ENCODE data around the gene LCOR. TPM values are rescaled to one million over a fixed set of nuclear protein-coding genes. Genes with fewer than 3 reads are reported as not detected.
"Not testable (repeated sequence)": the region's sequence is repeated elsewhere in the genome, so short reads cannot be mapped to it uniquely, and the experiment has no call there.

Gene LCOR
- total RNA-seq, 1 donor from 2014 or later = 68.2 TPM

DNA sequence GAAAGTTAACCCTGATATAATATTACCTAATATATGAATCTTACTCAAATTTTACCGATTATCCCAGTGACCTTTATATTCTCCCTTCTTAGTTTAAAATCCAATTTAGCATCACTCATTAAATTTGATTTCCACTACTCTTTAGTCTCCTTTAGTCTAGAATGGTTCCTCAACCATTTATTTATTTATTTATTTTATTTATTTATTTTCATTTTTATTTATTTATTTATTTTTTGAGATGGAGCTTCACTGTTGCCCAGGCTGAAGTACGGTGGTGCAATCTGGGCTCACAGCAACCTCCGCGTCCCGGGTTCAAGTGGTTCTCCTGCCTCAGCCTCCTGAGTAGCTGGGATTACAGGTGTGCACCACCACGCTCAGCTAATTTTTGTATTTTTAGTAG, 92.8 kb downstream of the LCOR start:
- H3K4me3 Mint-ChIP-seq = no peak overlapping the region

DNA sequence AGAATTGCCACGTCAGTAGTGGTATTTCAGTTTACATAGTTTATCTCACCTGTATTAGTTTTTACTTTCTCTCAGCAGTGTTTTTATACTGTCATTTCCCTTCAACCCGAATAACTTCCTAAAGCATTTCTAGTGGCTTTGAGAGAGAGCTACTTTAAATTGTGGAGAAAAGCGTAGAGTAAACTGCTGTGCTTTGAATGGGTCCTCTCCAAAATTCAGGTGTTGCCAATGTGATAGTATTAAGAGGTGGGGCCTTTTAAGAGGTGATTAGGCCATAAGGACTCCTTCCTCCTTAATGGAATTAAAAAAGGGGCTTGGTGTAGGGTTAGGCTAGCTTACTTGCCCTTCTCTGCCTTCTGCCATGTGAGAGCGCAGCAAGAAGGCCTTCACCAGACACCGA, 98.4 kb downstream of the LCOR start:
- Mint-ChIP-seq H3K27me3 (ENCODE audit: low read depth) (no peaks in the 10 kb centered on the region), H3K4me1 (peaks cover 1% of the 10 kb centered on the region), H3K9me3 (peaks cover 22% of the 10 kb centered on the region), H3K4me3 (no peak overlapping the region), H3K27ac (no peak overlapping the region), H3K36me3 (peaks cover 39% of the 10 kb centered on the region)
- no peak for DNase-seq (ENCODE audit: low spot score in 2 of 2, unreplicated experiment in 2 of 2)
- TF ChIP-seq, protein P1, sequence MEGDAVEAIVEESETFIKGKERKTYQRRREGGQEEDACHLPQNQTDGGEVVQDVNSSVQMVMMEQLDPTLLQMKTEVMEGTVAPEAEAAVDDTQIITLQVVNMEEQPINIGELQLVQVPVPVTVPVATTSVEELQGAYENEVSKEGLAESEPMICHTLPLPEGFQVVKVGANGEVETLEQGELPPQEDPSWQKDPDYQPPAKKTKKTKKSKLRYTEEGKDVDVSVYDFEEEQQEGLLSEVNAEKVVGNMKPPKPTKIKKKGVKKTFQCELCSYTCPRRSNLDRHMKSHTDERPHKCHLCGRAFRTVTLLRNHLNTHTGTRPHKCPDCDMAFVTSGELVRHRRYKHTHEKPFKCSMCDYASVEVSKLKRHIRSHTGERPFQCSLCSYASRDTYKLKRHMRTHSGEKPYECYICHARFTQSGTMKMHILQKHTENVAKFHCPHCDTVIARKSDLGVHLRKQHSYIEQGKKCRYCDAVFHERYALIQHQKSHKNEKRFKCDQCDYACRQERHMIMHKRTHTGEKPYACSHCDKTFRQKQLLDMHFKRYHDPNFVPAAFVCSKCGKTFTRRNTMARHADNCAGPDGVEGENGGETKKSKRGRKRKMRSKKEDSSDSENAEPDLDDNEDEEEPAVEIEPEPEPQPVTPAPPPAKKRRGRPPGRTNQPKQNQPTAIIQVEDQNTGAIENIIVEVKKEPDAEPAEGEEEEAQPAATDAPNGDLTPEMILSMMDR (IDR thresholded peaks at IDR 0.05; ENCODE audit: unreplicated experiment) = no peak

More for the DNA sequence above, 92.8 kb downstream of the LCOR start:
- Mint-ChIP-seq H3K27ac (no peak overlapping the region), H3K4me1 (no peaks in the 10 kb centered on the region), H3K36me3 (peaks cover 50% of the 10 kb centered on the region), H3K9me3 (peaks cover 25% of the 10 kb centered on the region), H3K27me3 (ENCODE audit: low read depth) (no peaks in the 10 kb centered on the region)
- DNase-seq (ENCODE audit: low spot score in 2 of 2, unreplicated experiment in 2 of 2) = no peak
- TF ChIP-seq, protein P1 (IDR thresholded peaks at IDR 0.05; ENCODE audit: unreplicated experiment) = no peak

DNA sequence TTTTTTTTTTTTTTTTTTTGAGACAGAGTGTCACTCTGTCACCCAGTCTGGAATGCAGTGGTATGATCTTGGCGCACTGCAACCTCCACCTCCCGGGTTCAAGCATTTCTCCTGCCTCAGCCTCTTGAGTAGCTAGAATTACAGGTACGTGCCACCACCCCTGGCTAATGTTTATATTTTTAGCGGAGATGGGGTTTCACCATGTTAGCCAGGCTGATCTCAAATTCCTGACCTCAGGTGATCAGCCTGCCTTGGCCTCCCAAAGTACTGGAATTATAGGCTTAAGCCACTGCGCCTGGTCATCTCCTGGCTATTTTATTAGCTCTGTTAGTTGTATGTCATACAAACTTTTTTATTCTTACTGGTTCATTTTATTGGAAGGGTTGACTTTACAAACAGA, 103.0 kb downstream of the LCOR start:
- no peak overlapping the region for H3K4me3 Mint-ChIP-seq
- TF ChIP-seq, protein P1 (IDR thresholded peaks at IDR 0.05; ENCODE audit: unreplicated experiment) = no peak
- H3K27ac Mint-ChIP-seq = no peak overlapping the region
- H3K4me1 Mint-ChIP-seq = peaks cover 1% of the 10 kb centered on the region
- no peaks in the 10 kb centered on the region for H3K27me3 Mint-ChIP-seq (ENCODE audit: low read depth)
- peaks cover 34% of the 10 kb centered on the region for H3K36me3 Mint-ChIP-seq
- DNase-seq (ENCODE audit: low spot score in 2 of 2, unreplicated experiment in 2 of 2) = no peak
- peaks cover 19% of the 10 kb centered on the region for H3K9me3 Mint-ChIP-seq

DNA sequence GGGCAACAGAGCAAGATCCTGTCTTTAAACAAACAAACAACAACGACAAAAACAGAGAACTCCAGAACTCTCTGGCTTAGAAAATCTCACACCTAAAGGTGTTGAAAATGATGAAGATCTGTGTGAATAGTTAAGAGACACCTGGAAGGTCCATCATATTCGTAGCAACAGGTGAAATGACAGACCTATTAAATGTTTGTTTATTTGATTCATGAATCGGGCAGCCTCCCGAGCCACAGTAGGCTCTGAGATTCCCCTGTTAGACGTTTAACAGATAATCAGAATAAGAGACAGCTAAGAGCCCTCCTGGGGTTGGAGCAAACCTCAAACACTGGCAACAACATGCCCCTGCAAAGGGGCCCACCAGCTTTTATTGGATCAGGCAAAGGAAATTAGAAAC, 103.7 kb downstream of the LCOR start:
- DNase-seq (ENCODE audit: low spot score in 2 of 2, unreplicated experiment in 2 of 2) = no peak
- peaks cover 1% of the 10 kb centered on the region for H3K4me1 Mint-ChIP-seq
- H3K9me3 Mint-ChIP-seq = peaks cover 19% of the 10 kb centered on the region
- no peaks in the 10 kb centered on the region for H3K27me3 Mint-ChIP-seq (ENCODE audit: low read depth)
- no peak overlapping the region for H3K4me3 Mint-ChIP-seq
- TF ChIP-seq, protein P1 (IDR thresholded peaks at IDR 0.05; ENCODE audit: unreplicated experiment) = no peak
- peaks cover 34% of the 10 kb centered on the region for H3K36me3 Mint-ChIP-seq
- no peak overlapping the region for H3K27ac Mint-ChIP-seq

DNA sequence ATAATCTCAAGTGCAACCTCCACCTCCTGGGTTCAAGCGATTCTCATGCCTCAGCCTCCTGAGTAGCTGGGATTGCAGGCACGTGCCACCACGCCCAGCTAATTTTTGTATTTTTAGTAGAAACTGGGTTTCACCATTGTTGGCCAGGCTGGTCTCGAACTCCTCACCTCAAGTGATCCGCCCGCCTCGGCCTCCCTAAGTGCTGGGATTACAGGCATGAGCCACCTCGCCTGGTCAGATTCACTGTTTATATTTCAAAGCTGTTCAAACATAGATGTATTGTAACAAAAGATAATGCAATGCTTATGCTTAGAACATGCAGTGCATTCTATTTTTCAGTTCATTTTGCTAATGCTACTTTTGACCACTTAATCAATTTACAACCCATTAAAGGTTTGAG, 111.1 kb downstream of the LCOR start:
- H3K4me1 Mint-ChIP-seq; H3K4me3 Mint-ChIP-seq; H3K27ac Mint-ChIP-seq; H3K27me3 Mint-ChIP-seq (ENCODE audit: low read depth); DNase-seq (ENCODE audit: low spot score in 2 of 2, unreplicated experiment in 2 of 2): not testable (repeated sequence)
- Mint-ChIP-seq H3K9me3 (peaks cover 11% of the 10 kb centered on the region), H3K36me3 (peaks cover 25% of the 10 kb centered on the region)

DNA sequence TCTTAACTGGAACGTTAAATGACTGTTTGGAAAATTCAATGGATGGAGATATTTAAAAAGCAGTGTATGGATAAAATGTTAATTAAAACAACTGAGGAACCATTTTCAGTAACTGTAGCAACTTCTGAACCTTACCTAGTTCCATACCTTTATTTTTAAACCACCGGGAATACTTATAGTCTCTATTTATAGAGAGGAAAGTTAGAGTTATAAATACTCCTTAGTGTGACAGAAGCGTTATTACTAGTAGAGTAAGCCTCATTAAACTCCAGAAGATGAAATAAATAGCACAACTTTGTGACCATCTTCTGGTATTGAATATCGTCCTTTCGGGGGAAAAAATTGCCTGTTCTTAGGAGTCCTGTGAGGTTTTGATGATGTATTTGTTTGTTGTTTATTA, 114.9 kb downstream of the LCOR start:
- Mint-ChIP-seq H3K27ac (no peak overlapping the region), H3K27me3 (ENCODE audit: low read depth) (no peaks in the 10 kb centered on the region), H3K4me1 (no peaks in the 10 kb centered on the region), H3K9me3 (no peaks in the 10 kb centered on the region), H3K36me3 (peaks cover 18% of the 10 kb centered on the region), H3K4me3 (no peak overlapping the region)
- DNase-seq (ENCODE audit: low spot score in 2 of 2, unreplicated experiment in 2 of 2) = no peak
- TF ChIP-seq, protein P1 (IDR thresholded peaks at IDR 0.05; ENCODE audit: unreplicated experiment) = no peak
